Effector CD4-positive, alpha-beta T cell (primary cell): ENCODE measurements around the gene RBM18.

Experiments
- DNase-seq: peaks from one replicate; pipeline ENCODE4 v3.0.0-alpha.2; 2020

Gene RBM18

DNA sequence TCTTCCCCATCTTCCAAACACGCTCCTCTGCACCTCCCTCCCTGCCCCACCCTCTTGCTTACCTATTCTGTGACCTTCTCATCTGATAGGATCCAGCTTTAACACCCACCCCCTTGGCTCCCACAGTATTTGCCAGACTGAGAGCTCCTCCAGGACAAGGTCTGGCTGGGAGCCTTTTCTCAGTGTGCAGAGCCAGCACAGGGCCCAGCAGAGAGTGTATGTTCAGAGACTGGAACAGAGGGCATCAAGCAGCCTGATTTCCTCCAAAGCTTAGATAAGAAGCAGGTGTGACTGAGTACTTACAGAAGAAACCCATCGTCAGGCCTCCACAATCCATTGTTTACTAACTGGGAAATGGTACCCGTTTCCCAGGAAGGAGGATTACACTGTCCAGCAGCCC lies 62.5 kb downstream of the RBM18 start:
- no peak for DNase-seq

DNA sequence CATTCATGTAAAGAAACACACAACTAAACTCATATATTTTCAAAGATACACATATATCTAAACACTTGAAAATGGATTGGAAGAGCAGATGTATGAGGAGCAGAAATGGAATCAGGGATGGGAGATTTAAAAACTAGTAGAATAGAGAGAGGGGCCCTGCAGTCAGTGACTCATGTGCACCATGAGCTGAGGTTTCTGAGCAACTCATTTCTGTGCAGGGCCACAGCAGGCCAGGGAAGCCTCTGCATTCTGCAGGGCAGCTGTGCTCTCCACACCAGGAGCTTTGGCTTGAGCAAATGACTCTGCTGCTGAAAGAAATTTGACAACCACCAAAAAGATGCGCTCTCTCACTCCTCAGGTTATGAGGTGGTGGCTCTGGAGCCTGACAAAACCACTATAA lies 63.0 kb downstream of the RBM18 start:
- DNase-seq: no peak

DNA sequence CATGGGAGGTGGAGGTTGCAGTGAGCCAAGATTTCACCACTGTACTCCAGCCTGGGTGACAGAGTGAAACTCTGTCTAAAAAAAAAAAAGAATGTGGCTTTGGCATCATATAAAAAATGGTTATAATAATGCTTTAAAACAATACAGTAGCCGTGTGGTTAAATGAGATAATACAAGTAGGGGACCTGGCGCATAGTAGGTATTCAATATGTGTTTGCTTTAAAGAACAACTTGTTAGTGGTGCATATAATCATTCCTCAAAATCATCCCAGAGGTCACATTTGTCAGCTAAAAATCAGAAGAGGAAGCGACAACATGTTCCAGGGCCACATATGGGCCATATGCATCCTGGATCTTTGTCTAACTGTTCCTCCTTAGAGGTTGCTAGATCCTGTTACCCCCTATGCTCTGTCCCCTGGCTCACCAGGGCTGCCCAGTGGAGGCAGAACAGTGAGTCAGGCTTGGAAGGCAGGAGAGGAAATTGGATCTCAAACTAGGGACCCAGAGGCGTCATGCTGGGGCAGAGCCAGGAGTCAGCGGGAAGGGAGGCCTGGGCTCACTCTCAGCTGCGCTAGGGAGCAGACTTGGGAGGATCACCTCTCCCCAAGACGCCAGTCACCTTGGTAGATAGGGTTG lies 63.6 kb downstream of the RBM18 start:
- DNase-seq: no peak

DNA sequence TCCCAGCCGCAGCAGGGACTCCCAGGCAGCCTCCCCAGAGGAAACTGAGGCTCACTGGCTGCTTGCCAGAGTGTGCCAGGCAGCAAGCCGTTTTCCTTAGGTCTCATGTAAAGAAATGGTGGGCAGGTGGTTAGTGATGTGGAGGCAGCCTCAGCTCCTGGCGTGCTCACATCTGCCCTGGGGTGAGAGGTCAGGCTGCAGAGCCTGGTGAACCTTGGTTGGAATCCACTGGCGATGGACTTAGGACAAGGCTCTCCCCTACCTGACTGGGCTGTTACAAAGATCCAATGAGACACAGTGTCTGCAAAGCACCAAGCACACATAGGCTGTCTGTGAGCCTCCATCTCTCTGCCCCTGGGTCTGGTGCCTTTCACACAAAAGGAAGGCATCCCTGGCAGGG lies 66.8 kb downstream of the RBM18 start:
- DNase-seq: no peak

DNA sequence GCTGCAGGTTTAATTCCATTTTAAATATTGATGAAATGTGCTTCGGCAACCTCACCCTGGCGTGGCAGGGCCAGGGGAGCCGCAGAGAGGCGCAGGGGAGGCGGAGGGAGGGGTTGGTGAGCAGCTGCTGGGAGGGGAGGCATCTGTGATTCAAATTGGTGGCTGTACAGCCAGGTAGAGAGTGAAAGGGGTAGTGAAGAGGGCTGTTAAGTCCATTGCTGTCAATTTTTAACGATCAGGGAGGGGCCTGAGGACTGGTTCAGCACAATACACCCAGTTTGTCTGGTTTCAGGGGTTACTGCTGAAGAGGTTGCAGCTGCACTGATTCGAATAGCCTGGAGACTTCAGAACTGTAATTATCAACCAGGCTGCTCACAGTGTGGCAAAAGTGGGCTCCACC lies 67.2 kb downstream of the RBM18 start:
- no peak for DNase-seq

DNA sequence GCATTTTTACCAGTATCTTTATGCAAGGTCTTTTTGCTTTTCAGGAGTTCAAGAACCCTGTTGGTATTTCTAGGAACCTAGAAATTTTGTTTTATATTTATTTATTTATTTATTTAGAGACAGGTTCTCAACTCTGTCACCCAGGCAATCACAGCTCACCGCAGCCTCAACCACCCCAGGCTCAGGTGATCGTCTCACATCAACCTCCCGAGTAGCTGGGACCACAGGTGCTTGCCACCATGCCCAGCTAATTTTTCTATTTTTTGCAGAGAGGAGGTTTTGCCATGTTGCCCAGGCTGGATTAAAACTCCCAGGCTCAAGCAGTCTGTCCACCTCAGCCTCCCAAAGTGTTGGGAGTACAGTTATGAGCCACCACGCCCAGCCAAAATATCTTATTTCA lies 68.8 kb downstream of the RBM18 start:
- DNase-seq: no peak

DNA sequence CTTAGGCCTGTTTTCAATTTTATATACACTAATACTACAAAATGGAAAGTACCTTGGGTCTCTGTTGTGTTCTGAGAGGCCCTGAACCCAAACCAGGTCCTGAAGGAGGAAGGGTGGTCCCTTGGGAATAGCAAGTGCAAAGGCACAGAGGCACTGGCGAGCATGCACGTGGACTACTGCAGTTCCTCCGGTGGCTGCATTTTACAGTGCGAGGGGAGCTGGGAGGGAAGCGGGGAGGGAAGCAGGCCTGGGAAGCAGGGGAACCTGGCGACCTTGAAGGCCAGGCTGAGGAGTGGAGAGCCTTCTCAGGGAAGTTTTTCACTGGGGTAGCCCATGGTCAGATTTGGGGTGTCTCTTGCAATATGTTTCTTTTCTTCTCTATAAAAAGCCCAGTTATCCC lies 71.0 kb downstream of the RBM18 start:
- no peak for DNase-seq

DNA sequence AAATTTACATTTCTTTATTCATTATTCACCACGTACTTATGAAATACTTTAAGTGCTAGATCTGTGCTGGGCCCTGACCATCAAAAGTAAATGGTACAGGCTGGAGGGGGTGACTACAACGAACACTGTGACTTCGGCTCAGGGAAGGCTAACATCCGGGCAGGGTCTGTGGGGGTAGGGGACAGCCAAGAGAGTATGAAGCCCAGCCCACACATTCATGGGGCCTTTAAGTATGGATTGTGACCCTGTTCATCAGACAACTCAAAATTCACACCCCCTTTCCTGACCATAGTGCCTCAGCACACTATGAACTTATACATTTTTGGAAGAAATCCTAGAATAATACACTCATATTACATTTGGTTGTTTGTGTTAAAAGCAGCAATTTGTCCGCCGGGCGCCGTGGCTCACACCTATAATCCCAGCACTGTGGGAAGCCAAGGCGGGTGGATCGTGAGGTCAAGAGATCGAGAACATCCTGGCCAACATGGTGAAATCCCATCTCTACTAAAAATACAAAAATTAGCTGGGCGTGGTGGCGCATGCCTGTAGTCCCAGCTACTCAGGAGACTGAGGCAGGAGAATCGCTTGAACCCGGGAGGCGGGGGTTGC lies 71.6 kb downstream of the RBM18 start:
- DNase-seq: no peak

DNA sequence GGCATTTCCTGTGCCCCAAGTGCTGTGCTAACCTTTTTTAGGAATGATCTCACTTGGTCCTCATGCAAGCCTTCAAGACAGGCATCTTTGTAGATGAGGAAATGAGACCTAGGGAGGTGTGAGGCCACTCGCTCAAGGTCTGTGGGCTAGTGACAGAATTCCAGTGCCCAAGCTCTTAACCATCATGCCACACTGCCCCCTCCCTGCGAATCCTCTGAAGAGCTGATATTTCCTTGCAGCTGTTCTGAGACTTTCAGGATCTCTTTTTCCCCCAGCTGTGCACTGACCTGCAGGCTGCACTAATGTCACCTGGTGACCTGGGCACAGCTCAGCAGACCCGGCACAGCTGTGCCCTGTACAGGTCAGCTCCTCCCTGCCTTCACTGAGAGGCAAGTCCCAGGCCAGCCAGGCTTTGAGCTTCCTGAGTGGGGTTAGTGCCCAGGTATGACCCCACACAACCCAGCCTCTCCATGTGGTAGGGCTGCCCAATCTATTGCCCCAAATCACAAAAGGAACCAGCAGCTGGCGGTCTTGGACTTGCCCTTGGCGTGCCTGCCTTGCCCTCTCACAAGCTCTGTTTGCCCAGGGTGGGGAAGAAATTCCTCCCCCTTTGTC lies 72.3 kb downstream of the RBM18 start:
- DNase-seq: no peak

DNA sequence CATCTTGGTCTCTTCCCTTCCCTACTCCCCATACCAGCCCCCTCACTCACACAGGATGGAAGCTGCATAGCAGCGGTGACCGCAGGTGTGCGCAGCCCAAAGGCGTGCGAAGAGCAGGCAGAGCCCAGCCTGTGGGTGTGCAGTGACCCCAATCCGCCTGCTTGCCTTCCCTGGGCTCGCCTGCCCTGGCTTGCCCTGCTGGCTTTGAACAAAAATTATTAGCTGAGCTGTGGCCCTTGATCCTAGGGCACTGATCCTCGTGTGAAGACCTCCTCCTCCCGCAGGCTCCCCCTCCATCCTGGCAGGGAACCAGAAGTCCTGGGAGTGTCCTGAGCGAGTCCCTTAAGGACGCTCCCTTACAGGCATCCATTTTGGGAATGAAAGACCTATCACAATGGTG lies 73.1 kb downstream of the RBM18 start:
- DNase-seq: no peak

DNA sequence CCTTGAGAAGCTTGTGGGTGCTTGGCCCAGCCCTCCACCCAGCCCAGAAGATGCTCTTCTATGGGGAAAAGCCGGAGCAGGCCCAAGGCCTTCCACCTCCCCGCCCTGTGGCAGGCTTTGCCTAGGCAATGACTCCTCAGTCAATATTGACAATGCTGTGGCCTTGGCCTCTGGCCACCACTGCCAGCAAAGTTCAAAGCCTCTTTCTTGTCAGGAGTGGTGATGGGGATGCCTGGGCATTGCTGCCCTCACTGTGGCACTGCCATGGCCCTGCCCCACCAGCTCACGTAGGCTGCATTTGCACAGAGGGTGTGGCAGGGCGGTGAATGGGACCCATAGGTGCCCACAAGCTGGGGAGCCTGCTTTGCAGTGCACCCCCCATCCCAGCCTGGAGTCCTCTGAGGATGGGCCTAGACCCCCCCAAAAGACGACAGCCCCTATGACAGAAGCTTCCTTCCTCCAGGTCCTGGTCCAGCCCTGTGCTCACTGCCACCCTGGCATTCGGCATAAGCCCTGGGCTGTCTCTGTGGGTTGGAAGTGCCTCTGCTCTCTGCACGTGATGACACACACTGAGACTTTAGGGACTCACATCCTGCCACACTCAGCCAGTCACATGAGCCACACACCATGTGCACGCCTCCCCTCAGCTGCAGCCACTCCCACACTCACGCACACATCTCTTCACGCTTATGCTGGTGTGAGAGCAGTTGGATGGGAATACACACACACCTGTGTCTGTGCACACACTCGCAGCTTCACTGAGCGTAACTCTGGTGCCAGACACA lies 73.9 kb downstream of the RBM18 start:
- no peak for DNase-seq

DNA sequence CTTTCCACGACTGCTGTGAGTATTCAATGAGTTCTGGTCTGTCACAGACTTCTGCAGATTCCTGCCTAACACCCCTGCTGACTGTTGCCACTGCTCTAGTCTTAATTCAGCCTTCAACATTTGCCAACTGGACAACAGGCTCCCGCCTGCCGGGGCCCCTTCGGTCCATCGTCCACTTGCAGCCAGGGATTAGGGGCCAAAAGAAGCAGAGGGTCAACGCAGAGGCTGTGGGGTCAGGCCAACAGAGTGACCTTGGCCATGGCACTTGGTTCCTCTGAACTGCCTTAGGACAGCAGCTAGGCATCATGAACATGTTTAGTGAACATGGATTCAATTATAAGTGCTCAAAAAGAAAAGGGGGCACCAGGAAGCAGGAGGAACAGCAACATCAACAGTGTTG lies 76.3 kb downstream of the RBM18 start:
- no peak for DNase-seq
